H1 (cell line): ENCODE data around the gene UNK. TPM values are rescaled to one million over a fixed set of nuclear protein-coding genes. Genes with fewer than 3 reads are reported as not detected.
A peak's percentile ranks its signal among the peaks of the same experiment; 100 is the strongest.

Source experiments
- CTCF ChIA-PET: fragments of 300-600 bp; sonication (Branson Sonifier 250); formaldehyde crosslinking; loops from one replicate; lab custom pipeline; 2021; ENCODE audit not compliant: partially characterized antibody; lab: Charles Lee
- POLR2A ChIA-PET: fragments of 300-600 bp; sonication (Branson Sonifier 250); formaldehyde crosslinking; loops from one replicate; lab custom pipeline; 2021; ENCODE audit warnings: inconsistent platforms; ENCODE audit not compliant: partially characterized antibody; lab: Charles Lee
- DNase-seq, 2 experiments: peaks; one replicate each; pipeline versions ENCODE4 v3.0.0 to v3.0.0-alpha.2; 2010 to 2022; ENCODE audit warnings: low spot score in 2 of 2, low read depth in 1 of 2, mixed read lengths in 1 of 2
- FAIRE-seq: peaks from 2 replicates; lab custom pipeline; 2011; peaks lifted over from hg19 to GRCh38; lab: Jason Lieb, UNC
- H2AFZ ChIP-seq: 2 replicates; pipeline ENCODE4 v1.8.1; 2012; ENCODE audit warnings: low read length, inconsistent platforms
- H2AK5ac ChIP-seq: 2 replicates; pipeline ENCODE4 v1.6.1; 2013; ENCODE audit warnings: low read depth, low read length
- H2BK120ac ChIP-seq: replicated peaks from 2 replicates; pipeline ENCODE3; 2013; ENCODE audit warnings: low read depth, low read length, inconsistent platforms
- H2BK12ac ChIP-seq: 2 replicates; pipeline ENCODE4 v1.6.1; 2013; ENCODE audit warnings: low read depth, low read length
- H2BK15ac ChIP-seq: 2 replicates; pipeline ENCODE4 v1.6.1; 2013; ENCODE audit warnings: low read length
- H2BK20ac ChIP-seq: 2 replicates; pipeline ENCODE4 v1.6.1; 2013; ENCODE audit warnings: low read length
- H2BK5ac ChIP-seq: 2 replicates; pipeline ENCODE4 v1.6.1; 2013; ENCODE audit warnings: low read depth, low read length
- H3K14ac ChIP-seq: 2 replicates; pipeline ENCODE4 v1.6.1; 2013; ENCODE audit warnings: inconsistent platforms; ENCODE audit not compliant: insufficient read length
- H3K18ac ChIP-seq: 2 replicates; pipeline ENCODE4 v1.6.1; 2013; ENCODE audit warnings: low read length; ENCODE audit errors: extremely low read depth
- H3K23ac ChIP-seq: 2 replicates; pipeline ENCODE4 v1.6.1; 2013; ENCODE audit warnings: inconsistent platforms; ENCODE audit not compliant: insufficient read length
- H3K23me2 ChIP-seq: 2 replicates; pipeline ENCODE4 v1.6.1; 2013; ENCODE audit warnings: low read depth, low read length
- H3K27ac ChIP-seq: 2 replicates; pipeline ENCODE4 v1.6.1; 2011; ENCODE audit warnings: low read depth, low read length, inconsistent platforms
- H3K27me3 ChIP-seq, 4 experiments: replicated peaks in 1 of 4; 1 replicate in 1 of 4; 2 replicates in 3 of 4; pipeline versions ENCODE4 v1.6.1 to v1.8.1; 2011 to 2013; ENCODE audit warnings: low read length in 3 of 4, mild to moderate bottlenecking in 3 of 4, inconsistent platforms in 2 of 4, mixed read lengths in 2 of 4, moderate library complexity in 1 of 4; ENCODE audit not compliant: control insufficient read depth in 3 of 4, insufficient read depth in 3 of 4; ENCODE audit errors: extremely low read depth in 1 of 4
- H3K36me3 ChIP-seq, 4 experiments: 2 replicates each; pipeline versions ENCODE4 v1.6.1 to v1.8.1; 2011 to 2013; ENCODE audit warnings: mild to moderate bottlenecking in 4 of 4, low read length in 3 of 4, moderate library complexity in 2 of 4, control low read depth in 1 of 4, inconsistent platforms in 1 of 4; ENCODE audit not compliant: insufficient read depth in 4 of 4, control insufficient read depth in 2 of 4
- H3K4ac ChIP-seq: replicated peaks from 2 replicates; pipeline ENCODE3; 2013; ENCODE audit warnings: low read length, low read depth, mixed read lengths, inconsistent platforms; ENCODE audit not compliant: insufficient read length
- H3K4me1 ChIP-seq, 4 experiments: replicated peaks in 1 of 4; 1 replicate in 1 of 4; 2 replicates in 3 of 4; pipeline versions ENCODE4 v1.6.1 to v1.8.1; 2011 to 2013; ENCODE audit warnings: low read length in 3 of 4, inconsistent platforms in 2 of 4, mixed read lengths in 1 of 4; ENCODE audit not compliant: insufficient read depth in 4 of 4, control insufficient read depth in 3 of 4
- H3K4me2 ChIP-seq, 2 experiments: 2 replicates each; pipeline versions ENCODE4 v1.6.1 to v1.8.1; 2011 to 2013; ENCODE audit warnings: low read depth in 2 of 2, low read length in 2 of 2, control low read depth in 1 of 2, inconsistent platforms in 1 of 2, mild to moderate bottlenecking in 1 of 2; ENCODE audit not compliant: insufficient read depth in 1 of 2
- H3K4me3 ChIP-seq, 4 experiments: fragments of 200-600, 300-600 bp in 1 of 4; sonication (generic), shearing (Covaris generic), sonication (Bioruptor Twin) in 1 of 4; 2 replicates each; pipeline versions ENCODE4 v1.5.1 to v1.8.1; 2011 to 2016; ENCODE audit warnings: low read length in 4 of 4, low read depth in 3 of 4, control low read depth in 2 of 4, inconsistent platforms in 2 of 4, mild to moderate bottlenecking in 2 of 4, mixed read lengths in 1 of 4, moderate library complexity in 1 of 4; ENCODE audit not compliant: insufficient read depth in 2 of 4; ENCODE audit errors: extremely low read depth in 1 of 4
- H3K56ac ChIP-seq: replicated peaks from 2 replicates; pipeline ENCODE3; 2013; ENCODE audit warnings: low read depth, mild to moderate bottlenecking, mixed read lengths, low read length, inconsistent platforms; ENCODE audit not compliant: insufficient read length
- H3K79me1 ChIP-seq: 2 replicates; pipeline ENCODE4 v1.6.1; 2013; ENCODE audit warnings: low read depth, low read length, control low read depth
- H3K79me2 ChIP-seq, 2 experiments: 2 replicates each; pipeline versions ENCODE4 v1.6.1 to v1.8.1; 2012 to 2013; ENCODE audit warnings: low read length in 2 of 2, mild to moderate bottlenecking in 2 of 2, inconsistent platforms in 1 of 2; ENCODE audit not compliant: insufficient read depth in 2 of 2, control insufficient read depth in 1 of 2
- H3K9ac ChIP-seq, 4 experiments: replicated peaks in 1 of 4; 1 replicate in 1 of 4; 2 replicates in 3 of 4; pipeline versions ENCODE4 v1.6.1 to v1.8.1; 2011 to 2013; ENCODE audit warnings: low read depth in 3 of 4, low read length in 3 of 4, control low read depth in 2 of 4, mild to moderate bottlenecking in 2 of 4, moderate library complexity in 2 of 4, inconsistent platforms in 1 of 4; ENCODE audit errors: extremely low read depth in 1 of 4
- H3K9me3 ChIP-seq, 2 experiments: 2 replicates each; pipeline versions ENCODE4 v1.6.1 to v1.8.1; 2012 to 2013; ENCODE audit warnings: mild to moderate bottlenecking in 2 of 2, moderate library complexity in 2 of 2, control low read depth in 1 of 2, inconsistent platforms in 1 of 2, low read depth in 1 of 2, low read length in 1 of 2, mixed read lengths in 1 of 2; ENCODE audit not compliant: insufficient read depth in 2 of 2
- H4K20me1 ChIP-seq, 2 experiments: replicated peaks in 1 of 2; 2 replicates each; pipeline versions ENCODE3 to v1.8.1; 2011 to 2013; ENCODE audit warnings: inconsistent platforms in 2 of 2, low read length in 2 of 2, mild to moderate bottlenecking in 1 of 2; ENCODE audit not compliant: insufficient read depth in 2 of 2, control insufficient read depth in 1 of 2
- H4K5ac ChIP-seq: 2 replicates; pipeline ENCODE4 v1.6.1; 2013; ENCODE audit warnings: low read length, low read depth, mixed read lengths, inconsistent platforms; ENCODE audit not compliant: insufficient read length
- H4K8ac ChIP-seq: 2 replicates; pipeline ENCODE4 v1.8.0; 2013; ENCODE audit warnings: mild to moderate bottlenecking, moderate library complexity, low read length, inconsistent platforms; ENCODE audit not compliant: insufficient read depth; ENCODE audit errors: extremely low read depth
- H4K91ac ChIP-seq: replicated peaks from 2 replicates; pipeline ENCODE3; 2013; ENCODE audit warnings: low read length, mixed read lengths, inconsistent platforms; ENCODE audit not compliant: insufficient read length
- BRCA1 ChIP-seq: IDR thresholded peaks from 2 replicates; pipeline ENCODE4 v1.6.1; 2012; ENCODE audit warnings: low read depth, low read length, improper control_type of control experiment
- CHD2 ChIP-seq: IDR thresholded peaks from 2 replicates; pipeline ENCODE4 v1.6.1; 2012; ENCODE audit warnings: low read length, improper control_type of control experiment
- KDM1A ChIP-seq: fragments of 200-600, 300-600 bp; sonication (generic); IDR thresholded peaks from 2 replicates; pipeline ENCODE4 v1.7.1; 2016; ENCODE audit warnings: mild to moderate bottlenecking, low read length, borderline replicate concordance
- SP1 ChIP-seq: IDR thresholded peaks from 2 replicates; pipeline ENCODE4 v1.6.1; 2011; ENCODE audit warnings: low read depth, low read length
- TAF1 ChIP-seq: IDR thresholded peaks from 2 replicates; pipeline ENCODE4 v1.6.1; 2011; ENCODE audit warnings: mild to moderate bottlenecking, low read depth, low read length
- TBP ChIP-seq: IDR thresholded peaks from 2 replicates; pipeline ENCODE4 v1.6.1; 2011; ENCODE audit warnings: low read depth, low read length, improper control_type of control experiment
- ZNF274 ChIP-seq: IDR thresholded peaks from 2 replicates; pipeline ENCODE4 v1.7.0; 2012; ENCODE audit warnings: low read length, borderline replicate concordance; ENCODE audit errors: extremely low read depth
- WGBS, 2 experiments: shearing (Covaris generic) in 1 of 2; methylation state at CpG; one replicate each; pipeline versions ENCODE4 v1.1.6 to v1.1.7; 2013 to 2015; ENCODE audit warnings: low lambda C conversion rate in 2 of 2, mixed read lengths in 2 of 2, inconsistent platforms in 1 of 2, low coverage in 1 of 2, missing lambda C conversion rate in 1 of 2; ENCODE audit not compliant: insufficient replicate concordance in 2 of 2, insufficient coverage in 1 of 2, insufficient read length in 1 of 2; ENCODE audit errors: extremely low coverage in 1 of 2, missing lambda C conversion rate in 1 of 2; 5-methylcytosine and 5-hydroxymethylcytosine counted together
- polyA plus RNA-seq, 7 experiments: library from polyadenylated mRNA; depleted of rRNA in 3 of 7; stranded (reverse) in 5 of 7; unstranded in 2 of 7; fragments of >200 nt in 5 of 7; fragments of 200-250 nt in 2 of 7; gene quantifications; 1 replicate in 5 of 7; 2 replicates in 1 of 7; 4 replicates in 1 of 7; pipeline versions ENCODE4 v1.2.1 to v1.2.3, GENCODE V29; 2011 to 2013; ENCODE audit warnings: missing spikeins in 2 of 7, mixed read lengths in 2 of 7
- total RNA-seq: library from RNA; stranded (reverse); fragmentation: NEBNext Ultra II Directional; extraction: Animal tissue kit (Norgen Biotek cat#: 25700); gene quantifications from 2 replicates; pipeline ENCODE4 v1.2.1, GENCODE V29; 2021

The UNK gene
- total and polyA plus RNA-seq, 2 of the 8 experiments (the other 6 are each of a cell fraction or from before 2014, with no cell fraction given): 24.2 to 33.3 TPM

- H3K23ac ChIP-seq: no peak overlapping the region
- no peaks in the 10 kb centered on the region for H3K79me2 ChIP-seq
- no peak overlapping the region for H3K4ac ChIP-seq
- H3K56ac ChIP-seq: no peak overlapping the region
- no peak overlapping the region for H3K4me3 ChIP-seq
- ChIA-PET CTCF (interaction anchor here (0.8 to 19.5 kb wide), 14 partner anchors 12 to 164 kb away, joined by 3 to 359 read pairs (median 4); partner anchors contain the start of gene UNK), POLR2A (interaction anchor here (0.7 to 15.1 kb wide), 5 partner anchors 10 to 91 kb away, joined by 3 to 425 read pairs (median 13); partner anchors contain the start of gene UNK)
- H3K4me2 ChIP-seq: no peak overlapping the region
- no peaks in the 10 kb centered on the region for H3K9me3 ChIP-seq
- FAIRE-seq (no peak), DNase-seq (no peak)
- TF ChIP-seq TBP (no peak), TAF1 (no peak), CHD2 (no peak), BRCA1 (no peak), ZNF274 (no peak), KDM1A (no peak), SP1 (no peak)
- peaks cover 3% of the 10 kb centered on the region; the same call in 1 of the 2 replicates for H3K23me2 ChIP-seq
- no peak overlapping the region for H3K14ac ChIP-seq
- no peak overlapping the region for H3K27ac ChIP-seq
- no peak overlapping the region for H2BK20ac ChIP-seq
- H3K79me1 ChIP-seq: no peaks in the 10 kb centered on the region
- 83% methylated on average over 3 of the region's 4 CpGs; no CpG with 5 or more reads in 1 of the 2 experiments for WGBS, 2 experiments
- no peak overlapping the region for H2AFZ ChIP-seq
- peaks cover 0 to 2% (median 0%) of the 10 kb centered on the region in 4 experiments; a peak in 1 of 7 replicates for H3K27me3 ChIP-seq
- no peak overlapping the region for H2AK5ac ChIP-seq
- no peak overlapping the region for H2BK120ac ChIP-seq
- peak overlapping the region; percentile 19 for H4K91ac ChIP-seq
- no peak overlapping the region for H2BK5ac ChIP-seq
- H2BK15ac ChIP-seq: no peak overlapping the region
- no peak overlapping the region for H3K18ac ChIP-seq
- no peaks in the 10 kb centered on the region for H3K36me3 ChIP-seq
- no peaks in the 10 kb centered on the region for H4K20me1 ChIP-seq
- no peak overlapping the region for H4K8ac ChIP-seq
- no peak overlapping the region for H2BK12ac ChIP-seq
- peaks cover 0 to 8% (median 6%) of the 10 kb centered on the region in 4 experiments; a peak in 5 of 7 replicates for H3K4me1 ChIP-seq
- H4K5ac ChIP-seq: no peak overlapping the region
- no peak overlapping the region for H3K9ac ChIP-seq
Measured at GRCh38 chr17:75765981-75766380, 18.6 kb upstream of the UNK start.
